CD4-positive, alpha-beta T cell (primary cell): ENCODE results near the gene ITIH2. TPM values are rescaled to one million over a fixed set of nuclear protein-coding genes. Genes with fewer than 3 reads are reported as not detected.
A peak's percentile ranks its signal among the peaks of the same experiment; 100 is the strongest.

ENCODE experiments used
- ATAC-seq: fragments of 200-7000 bp; cut with Tn5 transposase; one replicate; pipeline ENCODE4 v1.10.0; 2022; ENCODE audit warnings: mild to moderate bottlenecking; ENCODE audit not compliant: poor library complexity
- CTCF ChIA-PET: fragments of 350-600 bp; sonication (Branson Sonifier 250); formaldehyde crosslinking; loops from one replicate; lab custom pipeline; 2021; ENCODE audit warnings: antibody characterized with exemption, inconsistent platforms; lab: Charles Lee
- POLR2A ChIA-PET: fragments of 350-600 bp; sonication (Branson Sonifier 250); formaldehyde crosslinking; loops from one replicate; lab custom pipeline; 2021; ENCODE audit warnings: antibody characterized with exemption, inconsistent platforms; lab: Charles Lee
- DNase-seq, 14 experiments: peaks; one replicate each; pipeline ENCODE4 v3.0.0-alpha.2; 2013 to 2020; ENCODE audit warnings: mixed read lengths in 2 of 14
- H3K27ac ChIP-seq, 2 donors: one replicate each; pipeline versions ENCODE4 v1.5.1 to v1.7.0; 2013; ENCODE audit warnings: low read length in 2 of 2, low read depth in 1 of 2, mild to moderate bottlenecking in 1 of 2
- H3K27me3 ChIP-seq, 2 experiments: 1 replicate in 1 of 2; 2 replicates in 1 of 2; pipeline versions ENCODE4 v1.6.1 to v1.7.0; 2013; ENCODE audit warnings: low read length in 2 of 2, control low read depth in 1 of 2, mild to moderate bottlenecking in 1 of 2, moderate library complexity in 1 of 2; ENCODE audit not compliant: insufficient read depth in 2 of 2, control insufficient read depth in 1 of 2
- H3K36me3 ChIP-seq: one replicate; pipeline ENCODE4 v1.6.1; 2013; ENCODE audit warnings: low read length, control low read depth; ENCODE audit not compliant: insufficient read depth
- H3K4me1 ChIP-seq: one replicate; pipeline ENCODE4 v1.6.1; 2013; ENCODE audit warnings: low read length, control low read depth; ENCODE audit not compliant: insufficient read depth
- H3K4me3 ChIP-seq: one replicate; pipeline ENCODE4 v1.5.1; 2013; ENCODE audit warnings: mild to moderate bottlenecking, low read length, moderate library complexity
- H3K9me3 ChIP-seq, 2 experiments: 1 replicate in 1 of 2; 2 replicates in 1 of 2; pipeline versions ENCODE4 v1.6.1 to v1.7.0; 2013; ENCODE audit warnings: low read length in 2 of 2, mild to moderate bottlenecking in 2 of 2, control low read depth in 1 of 2, moderate library complexity in 1 of 2; ENCODE audit not compliant: control insufficient read depth in 1 of 2, insufficient read depth in 1 of 2
- H3K27ac Mint-ChIP-seq: one replicate; pipeline ENCODE4 v1.8.0; 2020; ENCODE audit warnings: mixed read lengths
- H3K27me3 Mint-ChIP-seq: one replicate; pipeline ENCODE4 v1.8.0; 2021; ENCODE audit warnings: mixed read lengths
- H3K36me3 Mint-ChIP-seq: one replicate; pipeline ENCODE4 v1.8.0; 2021; ENCODE audit warnings: low read depth, mixed read lengths
- H3K4me1 Mint-ChIP-seq: one replicate; pipeline ENCODE4 v1.8.0; 2021; ENCODE audit warnings: low read depth, mixed read lengths
- H3K4me3 Mint-ChIP-seq: one replicate; pipeline ENCODE4 v1.8.0; 2020; ENCODE audit warnings: mild to moderate bottlenecking, mixed read lengths
- H3K9me3 Mint-ChIP-seq: one replicate; pipeline ENCODE4 v1.8.0; 2020; ENCODE audit warnings: mixed read lengths
- intact Hi-C, 2 experiments: fragments of 100-400 bp; cut with DNase I in 1 of 2; cut with micrococcal nuclease in 1 of 2; formaldehyde crosslinking; loops; one replicate each; pipeline versions ENCODE4 v1.15.1 to v1.9.0; 2023 to 2025; cut with DNase I, micrococcal nuclease
- total RNA-seq, 174 experiments: library from RNA in 2 of 174; stranded (reverse) in 2 of 174; gene quantifications; one replicate each; pipeline ENCODE4 v1.2.3 and lab custom pipeline; 2021 to 2026
- TF ChIP-seq, protein P1 (sequence below): fragments of 200-600 bp; IDR thresholded peaks from one replicate; pipeline ENCODE4 v1.8.0; 2022; ENCODE audit warnings: antibody characterized with exemption, mild to moderate bottlenecking

The ITIH2 gene
- total RNA-seq, 2 experiments from 2014 or later: not detected

GRCh38 chr10:7756360-7756992 lies 53.4 kb downstream of the ITIH2 start:
- ChIA-PET POLR2A (no interaction called here), CTCF (interaction anchor here (0.5 kb wide), 1 partner anchor 33 kb away, joined by 3 read pairs; no protein-coding TSS in a partner anchor)
- Mint-ChIP-seq H3K27ac (no peak overlapping the region), H3K9me3 (no peaks in the 10 kb centered on the region), H3K4me1 (no peaks in the 10 kb centered on the region), H3K27me3 (no peaks in the 10 kb centered on the region), H3K4me3 (no peak overlapping the region), H3K36me3 (peaks cover 95% of the 10 kb centered on the region)
- no peaks in the 10 kb centered on the region for H3K27me3 ChIP-seq
- peak in 7 of 14 experiments; percentile 4 to 42 (median 15) for DNase-seq
- H3K4me1 ChIP-seq: no peaks in the 10 kb centered on the region
- ATAC-seq: no peak
- no peaks in the 10 kb centered on the region for H3K9me3 ChIP-seq
- H3K36me3 ChIP-seq: peaks cover 77% of the 10 kb centered on the region
- H3K27ac ChIP-seq: no peak overlapping the region
- TF ChIP-seq, protein P1, sequence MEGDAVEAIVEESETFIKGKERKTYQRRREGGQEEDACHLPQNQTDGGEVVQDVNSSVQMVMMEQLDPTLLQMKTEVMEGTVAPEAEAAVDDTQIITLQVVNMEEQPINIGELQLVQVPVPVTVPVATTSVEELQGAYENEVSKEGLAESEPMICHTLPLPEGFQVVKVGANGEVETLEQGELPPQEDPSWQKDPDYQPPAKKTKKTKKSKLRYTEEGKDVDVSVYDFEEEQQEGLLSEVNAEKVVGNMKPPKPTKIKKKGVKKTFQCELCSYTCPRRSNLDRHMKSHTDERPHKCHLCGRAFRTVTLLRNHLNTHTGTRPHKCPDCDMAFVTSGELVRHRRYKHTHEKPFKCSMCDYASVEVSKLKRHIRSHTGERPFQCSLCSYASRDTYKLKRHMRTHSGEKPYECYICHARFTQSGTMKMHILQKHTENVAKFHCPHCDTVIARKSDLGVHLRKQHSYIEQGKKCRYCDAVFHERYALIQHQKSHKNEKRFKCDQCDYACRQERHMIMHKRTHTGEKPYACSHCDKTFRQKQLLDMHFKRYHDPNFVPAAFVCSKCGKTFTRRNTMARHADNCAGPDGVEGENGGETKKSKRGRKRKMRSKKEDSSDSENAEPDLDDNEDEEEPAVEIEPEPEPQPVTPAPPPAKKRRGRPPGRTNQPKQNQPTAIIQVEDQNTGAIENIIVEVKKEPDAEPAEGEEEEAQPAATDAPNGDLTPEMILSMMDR: peak; percentile 42
- intact Hi-C loops: loop anchor here in 1 of 2 experiments (1.0 kb wide), 1 partner anchor 1546 kb away; no protein-coding TSS in a partner anchor
- H3K4me3 ChIP-seq: no peak overlapping the region

GRCh38 chr10:7763929-7764328 lies 60.8 kb downstream of the ITIH2 start:
- no peak overlapping the region for H3K4me3 Mint-ChIP-seq
- Histone ChIP-seq H3K4me1 (no peaks in the 10 kb centered on the region), H3K36me3 (peaks cover 80% of the 10 kb centered on the region), H3K27ac (no peak overlapping the region), H3K27me3 (no peaks in the 10 kb centered on the region), H3K4me3 (no peak overlapping the region), H3K9me3 (no peaks in the 10 kb centered on the region)
- H3K4me1 Mint-ChIP-seq: no peaks in the 10 kb centered on the region
- DNase-seq: no peak
- POLR2A ChIA-PET: interaction anchor here (1.4 kb wide), 1 partner anchor 24 kb away, joined by 4 read pairs; the partner anchor contains the start of genes ATP5F1C and KIN
- no peak overlapping the region for H3K27ac Mint-ChIP-seq
- H3K27me3 Mint-ChIP-seq: no peaks in the 10 kb centered on the region
- intact Hi-C loops: no loop called here
- no peaks in the 10 kb centered on the region for H3K9me3 Mint-ChIP-seq
- CTCF ChIA-PET: no interaction called here
- H3K36me3 Mint-ChIP-seq: peaks cover 94% of the 10 kb centered on the region
- ATAC-seq: no peak
- TF ChIP-seq, protein P1: no peak

DNA sequence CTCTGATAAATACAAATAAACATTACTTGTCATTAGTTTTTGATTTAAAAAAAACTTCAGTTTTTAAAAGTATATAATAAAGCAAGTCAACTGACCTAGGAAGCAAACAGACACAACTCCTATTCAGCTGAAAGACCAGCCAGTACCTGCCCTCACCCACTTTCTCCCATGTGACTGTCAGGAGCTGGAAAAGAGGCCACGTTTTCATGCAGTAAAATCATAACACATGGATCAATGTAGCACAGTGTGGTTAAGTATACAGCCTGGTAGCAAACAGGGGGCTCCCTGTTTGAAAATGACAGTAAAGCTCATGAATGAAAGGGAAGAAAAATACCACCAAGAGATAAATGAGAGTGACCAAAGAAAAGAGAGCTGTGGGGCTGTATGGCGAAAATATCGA lies 63.1 kb downstream of the ITIH2 start:
- Mint-ChIP-seq H3K4me3 (no peak overlapping the region), H3K36me3 (peaks cover 92% of the 10 kb centered on the region), H3K9me3 (no peaks in the 10 kb centered on the region), H3K27me3 (no peaks in the 10 kb centered on the region), H3K4me1 (no peaks in the 10 kb centered on the region), H3K27ac (no peak overlapping the region)
- H3K36me3 ChIP-seq: peaks cover 72% of the 10 kb centered on the region
- CTCF ChIA-PET: no interaction called here
- H3K27ac ChIP-seq: no peak overlapping the region
- TF ChIP-seq, protein P1: no peak
- no peaks in the 10 kb centered on the region for H3K9me3 ChIP-seq
- H3K27me3 ChIP-seq: no peaks in the 10 kb centered on the region
- no peaks in the 10 kb centered on the region for H3K4me1 ChIP-seq
- intact Hi-C loops: no loop called here
- DNase-seq (no peak), ATAC-seq (no peak)
- no peak overlapping the region for H3K4me3 ChIP-seq
- POLR2A ChIA-PET: no interaction called here
